Measurements from ENCODE around the gene NELL2.

GRCh38 chr12:44846826-44847225, 29.3 kb downstream of the NELL2 start:
- TF ChIP-seq CTCF (IDR thresholded peaks at IDR 0.05) (no peak), POLR2A (IDR thresholded peaks at IDR 0.05) (no peak)

All from lower leg skin (tissue), 3 donors.